ENCODE measurements around the gene RIMBP2.

Gene RIMBP2

GRCh38 chr12:130675121-130675520 is 41.0 kb downstream of the RIMBP2 start:
- no peak for DNase-seq

GRCh38 chr12:130674676-130675075 is 41.4 kb downstream of the RIMBP2 start:
- DNase-seq: no peak

- no peak for DNase-seq
These were observed 42.9 kb downstream of the RIMBP2 start for GRCh38 chr12:130673036-130673705.

GRCh38 chr12:130672089-130672820 is 43.8 kb downstream of the RIMBP2 start:
- DNase-seq: no peak

- DNase-seq: no peak
These were observed 44.5 kb downstream of the RIMBP2 start for GRCh38 chr12:130671556-130671955.

GRCh38 chr12:130669797-130670196 is 46.3 kb downstream of the RIMBP2 start:
- no peak for DNase-seq

- no peak for DNase-seq
These were observed 46.9 kb downstream of the RIMBP2 start for GRCh38 chr12:130669205-130669557.

- DNase-seq: no peak
These were observed 47.6 kb downstream of the RIMBP2 start for GRCh38 chr12:130668286-130669204.

- no peak for DNase-seq
These were observed 48.6 kb downstream of the RIMBP2 start for GRCh38 chr12:130667421-130667960.

- no peak for DNase-seq
These were observed 49.5 kb downstream of the RIMBP2 start for GRCh38 chr12:130666645-130667044.

- DNase-seq: no peak
These were observed 50.3 kb downstream of the RIMBP2 start for GRCh38 chr12:130665753-130666152.

- no peak for DNase-seq
These were observed 51.3 kb downstream of the RIMBP2 start for GRCh38 chr12:130664772-130665171.

GRCh38 chr12:130664252-130664651 is 51.8 kb downstream of the RIMBP2 start:
- no peak for DNase-seq

GRCh38 chr12:130663514-130663913 is 52.6 kb downstream of the RIMBP2 start:
- no peak for DNase-seq

- DNase-seq: no peak
These were observed 54.4 kb downstream of the RIMBP2 start for GRCh38 chr12:130661486-130662255.

GRCh38 chr12:130661059-130661458 is 55.0 kb downstream of the RIMBP2 start:
- no peak for DNase-seq

GRCh38 chr12:130658145-130658911 is 57.8 kb downstream of the RIMBP2 start:
- no peak for DNase-seq

- DNase-seq: no peak
These were observed 59.7 kb downstream of the RIMBP2 start for GRCh38 chr12:130656411-130656810.

- DNase-seq: no peak
These were observed 60.2 kb downstream of the RIMBP2 start for GRCh38 chr12:130655881-130656280.

- DNase-seq: no peak
These were observed 61.1 kb downstream of the RIMBP2 start for GRCh38 chr12:130655010-130655409.

- DNase-seq: no peak
These were observed 64.7 kb downstream of the RIMBP2 start for GRCh38 chr12:130651188-130651959.
